OCI-LY7 (cell line): ENCODE results near the gene PPP1CA. TPM values are rescaled to one million over a fixed set of nuclear protein-coding genes. Genes with fewer than 3 reads are reported as not detected.

Experiments used
- BruUV-seq: library from RNA; stranded (reverse); fragments of 400-500 nt; replicated peaks from 2 replicates; lab custom pipeline; 2021; lab: Mats Ljungman, UMichigan
- CTCF ChIA-PET: fragments of 300-600 bp; sonication (Branson Sonifier 250); formaldehyde crosslinking; loops from one replicate; lab custom pipeline; 2022; ENCODE audit warnings: antibody characterized with exemption; ENCODE audit not compliant: unreplicated experiment; lab: Charles Lee
- POLR2A ChIA-PET: fragments of 300-600 bp; sonication (Branson Sonifier 250); formaldehyde crosslinking; loops from one replicate; lab custom pipeline; 2022; ENCODE audit warnings: antibody characterized with exemption; lab: Charles Lee
- DNase-seq: peaks from one replicate; pipeline ENCODE4 v3.0.0-alpha.2; 2015; ENCODE audit warnings: low spot score
- H2AFZ ChIP-seq: fragments of 200-600 bp; sonication (generic), shearing (Covaris generic); 2 replicates; pipeline ENCODE4 v1.6.1; 2014; ENCODE audit warnings: mild to moderate bottlenecking, antibody characterized with exemption, low read length, moderate library complexity
- H3K27ac ChIP-seq: fragments of 200-600 bp; sonication (generic); 2 replicates; pipeline ENCODE4 v1.5.1; 2014; ENCODE audit warnings: mixed run types, low read depth, mild to moderate bottlenecking, moderate library complexity, low read length, inconsistent platforms; ENCODE audit not compliant: poor library complexity, severe bottlenecking
- H3K36me3 ChIP-seq: fragments of 200-600 bp; sonication (generic); 2 replicates; pipeline ENCODE4 v1.6.1; 2014; ENCODE audit warnings: mild to moderate bottlenecking, antibody characterized with exemption, low read length, moderate library complexity, mixed read lengths; ENCODE audit not compliant: insufficient read depth
- H3K4me1 ChIP-seq: fragments of 200-600 bp; sonication (generic); 2 replicates; pipeline ENCODE4 v1.5.1; 2014; ENCODE audit warnings: mild to moderate bottlenecking, low read length; ENCODE audit not compliant: insufficient read depth, poor library complexity, severe bottlenecking
- H3K4me2 ChIP-seq: fragments of 200-600 bp; sonication (generic); 2 replicates; pipeline ENCODE4 v1.6.1; 2014; ENCODE audit warnings: mild to moderate bottlenecking, low read length
- H3K4me3 ChIP-seq: fragments of 200-600 bp; sonication (generic); 2 replicates; pipeline ENCODE4 v1.5.1; 2014; ENCODE audit warnings: mild to moderate bottlenecking, low read depth, low read length; ENCODE audit not compliant: poor library complexity, severe bottlenecking
- H3K79me2 ChIP-seq: fragments of 200-600 bp; sonication (generic); 2 replicates; pipeline ENCODE4 v1.6.1; 2016; ENCODE audit warnings: low read depth, mild to moderate bottlenecking, low read length, moderate library complexity, mixed read lengths; ENCODE audit not compliant: insufficient read depth
- H3K9me2 ChIP-seq: fragments of 200-600 bp; sonication (generic); 2 replicates; pipeline ENCODE4 v1.6.1; 2016; ENCODE audit warnings: mild to moderate bottlenecking, low read length, mixed read lengths; ENCODE audit not compliant: insufficient read depth
- H3K9me3 ChIP-seq: fragments of 200-600 bp; sonication (generic); 2 replicates; pipeline ENCODE4 v1.6.1; 2014; ENCODE audit warnings: mild to moderate bottlenecking, mixed run types, low read length, mixed read lengths
- H4K20me1 ChIP-seq: fragments of 200-600 bp; sonication (generic); 2 replicates; pipeline ENCODE4 v1.6.1; 2014; ENCODE audit warnings: mild to moderate bottlenecking, antibody characterized with exemption, low read length, moderate library complexity, mixed read lengths; ENCODE audit not compliant: insufficient read depth
- EZH2phosphoT487 ChIP-seq: fragments of 200-600 bp; sonication (generic); IDR thresholded peaks from 2 replicates; pipeline ENCODE4 v1.6.1; 2018; ENCODE audit warnings: low read depth, borderline replicate concordance, mild to moderate bottlenecking, mixed run types, antibody characterized with exemption, low read length, moderate library complexity, mixed read lengths
- intact Hi-C: fragments of 100-400 bp; cut with micrococcal nuclease; formaldehyde crosslinking; loops from one replicate; pipeline ENCODE4 v1.10.0; 2022; ENCODE audit not compliant: unreplicated experiment
- total RNA-seq, 2 experiments: library from RNA; depleted of rRNA in 1 of 2; stranded (reverse); fragments of >200 nt in 1 of 2; shearing (Covaris generic) in 1 of 2; gene quantifications; 2 replicates each; pipeline ENCODE4 v1.2.3, GENCODE V29; 2014 to 2022
- TF ChIP-seq, protein P1 (sequence below): fragments of 200-600 bp; sonication (generic); conservative IDR thresholded peaks from 2 replicates; pipeline ENCODE4 v1.5.1; 2014; ENCODE audit warnings: mild to moderate bottlenecking, antibody characterized with exemption, low read length, moderate library complexity, mixed read lengths

PPP1CA gene
- total RNA-seq, 2 experiments from 2014 or later = 210 to 311 TPM

DNA sequence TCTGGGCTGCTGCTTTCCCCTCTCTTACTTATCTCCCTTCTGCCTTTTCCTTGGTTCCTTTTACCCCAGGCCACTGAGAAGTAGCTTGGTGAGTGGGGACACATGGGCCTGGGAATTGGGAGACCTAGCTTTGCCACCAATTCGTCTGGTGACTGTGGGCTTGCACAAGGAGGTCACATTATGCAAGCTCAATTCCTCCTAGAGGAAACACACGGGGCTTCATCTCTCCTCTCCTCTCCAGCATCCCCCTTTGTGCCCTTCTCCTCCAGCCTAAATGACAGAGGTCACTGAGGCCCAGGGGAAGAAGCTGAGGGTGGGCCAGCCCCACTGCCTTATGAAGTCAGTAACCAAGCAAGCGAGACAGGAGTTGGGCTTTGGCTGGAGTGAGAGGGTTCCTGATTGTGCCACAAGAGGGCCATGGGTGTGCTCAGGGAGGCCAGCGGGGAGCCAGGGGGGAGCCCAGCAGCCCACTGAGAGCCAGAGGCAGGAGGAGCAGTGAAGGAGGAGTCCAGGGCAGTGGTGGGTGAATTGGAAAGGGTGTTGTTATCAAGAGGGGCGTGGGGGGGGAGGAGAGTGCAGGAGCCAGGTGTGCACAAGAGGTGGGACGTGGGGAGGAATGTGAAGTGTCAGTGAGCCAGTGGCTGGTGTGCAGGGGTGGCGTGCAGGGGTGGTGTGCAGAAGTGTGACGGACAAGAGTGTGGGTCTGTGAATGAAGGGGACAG lies 30.3 kb downstream of the PPP1CA start:
- Histone ChIP-seq H3K9me3 (no peaks in the 10 kb centered on the region), H3K36me3 (no peaks in the 10 kb centered on the region), H3K4me1 (peaks cover 40% of the 10 kb centered on the region), H3K79me2 (no peaks in the 10 kb centered on the region), H2AFZ (no peak overlapping the region), H3K4me2 (peak overlapping the region; percentile 52), H4K20me1 (no peaks in the 10 kb centered on the region), H3K4me3 (peak overlapping the region; percentile 22), H3K27ac (no peak overlapping the region), H3K9me2 (no peaks in the 10 kb centered on the region)
- intact Hi-C loops = no loop called here
- BruUV-seq = no TSS peak
- TF ChIP-seq, protein P1, sequence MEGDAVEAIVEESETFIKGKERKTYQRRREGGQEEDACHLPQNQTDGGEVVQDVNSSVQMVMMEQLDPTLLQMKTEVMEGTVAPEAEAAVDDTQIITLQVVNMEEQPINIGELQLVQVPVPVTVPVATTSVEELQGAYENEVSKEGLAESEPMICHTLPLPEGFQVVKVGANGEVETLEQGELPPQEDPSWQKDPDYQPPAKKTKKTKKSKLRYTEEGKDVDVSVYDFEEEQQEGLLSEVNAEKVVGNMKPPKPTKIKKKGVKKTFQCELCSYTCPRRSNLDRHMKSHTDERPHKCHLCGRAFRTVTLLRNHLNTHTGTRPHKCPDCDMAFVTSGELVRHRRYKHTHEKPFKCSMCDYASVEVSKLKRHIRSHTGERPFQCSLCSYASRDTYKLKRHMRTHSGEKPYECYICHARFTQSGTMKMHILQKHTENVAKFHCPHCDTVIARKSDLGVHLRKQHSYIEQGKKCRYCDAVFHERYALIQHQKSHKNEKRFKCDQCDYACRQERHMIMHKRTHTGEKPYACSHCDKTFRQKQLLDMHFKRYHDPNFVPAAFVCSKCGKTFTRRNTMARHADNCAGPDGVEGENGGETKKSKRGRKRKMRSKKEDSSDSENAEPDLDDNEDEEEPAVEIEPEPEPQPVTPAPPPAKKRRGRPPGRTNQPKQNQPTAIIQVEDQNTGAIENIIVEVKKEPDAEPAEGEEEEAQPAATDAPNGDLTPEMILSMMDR = peak; percentile 78
- no peak for TF ChIP-seq EZH2phosphoT487
- peak; percentile 60 for DNase-seq
- ChIA-PET POLR2A (interaction anchor here (1.3 kb wide), 1 partner anchor 9 kb away, joined by 4 read pairs; no protein-coding TSS in a partner anchor), CTCF (interaction anchor here (0.9 to 1.6 kb wide), 3 partner anchors 15 to 26 kb away, joined by 3 to 6 read pairs (median 5); no protein-coding TSS in a partner anchor)

DNA sequence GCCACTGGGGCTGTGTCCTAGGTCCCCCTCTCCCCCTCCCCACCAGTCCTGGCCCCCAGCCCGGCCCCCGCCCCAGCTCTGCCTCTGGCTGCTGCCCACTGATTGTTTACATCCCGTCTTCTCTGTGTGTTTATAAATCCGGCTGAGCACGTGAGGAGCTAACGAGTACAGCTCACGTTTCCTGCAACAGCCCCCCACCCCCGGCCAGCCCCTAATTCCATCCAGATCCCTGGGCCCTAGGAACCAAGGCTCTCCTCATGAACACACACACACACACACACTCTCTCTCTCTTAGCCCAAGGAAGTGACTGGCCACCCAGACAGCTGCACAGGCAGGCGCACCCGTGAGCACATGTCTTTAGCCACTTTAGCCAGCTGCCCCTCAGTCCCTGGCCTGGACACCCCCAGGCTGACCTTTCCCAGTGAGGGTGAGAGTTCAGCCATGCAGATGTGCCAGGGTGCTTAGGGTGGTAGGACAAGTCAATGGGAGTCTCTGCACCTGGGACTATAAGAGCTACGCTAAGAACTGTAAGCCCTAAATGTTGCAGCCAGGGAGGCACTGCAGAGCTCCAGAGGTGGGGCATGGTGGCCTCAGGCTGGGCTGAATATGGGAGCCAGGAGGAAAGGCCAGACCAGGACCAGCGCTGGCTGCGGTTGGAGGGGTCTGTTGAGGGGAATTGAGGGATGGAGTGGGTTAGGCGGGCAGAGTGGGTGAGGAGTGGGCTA lies 31.1 kb downstream of the PPP1CA start:
- no TSS peak for BruUV-seq
- Histone ChIP-seq H3K36me3 (no peaks in the 10 kb centered on the region), H3K9me3 (no peaks in the 10 kb centered on the region), H3K9me2 (no peaks in the 10 kb centered on the region), H4K20me1 (no peaks in the 10 kb centered on the region), H3K4me1 (peaks cover 36% of the 10 kb centered on the region), H3K27ac (no peak overlapping the region), H2AFZ (no peak overlapping the region), H3K79me2 (no peaks in the 10 kb centered on the region), H3K4me2 (no peak overlapping the region), H3K4me3 (no peak overlapping the region)
- TF ChIP-seq EZH2phosphoT487 = no peak
- TF ChIP-seq, protein P1 = no peak
- ChIA-PET POLR2A (interaction anchor here (0.6 to 1.5 kb wide), 4 partner anchors 9 to 69 kb away, joined by 3 to 8 read pairs (median 4); no protein-coding TSS in a partner anchor), CTCF (interaction anchor here (0.6 to 1.6 kb wide), 5 partner anchors 14 to 34 kb away, joined by 3 to 6 read pairs (median 3); no protein-coding TSS in a partner anchor)
- intact Hi-C loops = no loop called here
- no peak for DNase-seq
